ENCODE results near the gene APOM.

Gene APOM

DNA sequence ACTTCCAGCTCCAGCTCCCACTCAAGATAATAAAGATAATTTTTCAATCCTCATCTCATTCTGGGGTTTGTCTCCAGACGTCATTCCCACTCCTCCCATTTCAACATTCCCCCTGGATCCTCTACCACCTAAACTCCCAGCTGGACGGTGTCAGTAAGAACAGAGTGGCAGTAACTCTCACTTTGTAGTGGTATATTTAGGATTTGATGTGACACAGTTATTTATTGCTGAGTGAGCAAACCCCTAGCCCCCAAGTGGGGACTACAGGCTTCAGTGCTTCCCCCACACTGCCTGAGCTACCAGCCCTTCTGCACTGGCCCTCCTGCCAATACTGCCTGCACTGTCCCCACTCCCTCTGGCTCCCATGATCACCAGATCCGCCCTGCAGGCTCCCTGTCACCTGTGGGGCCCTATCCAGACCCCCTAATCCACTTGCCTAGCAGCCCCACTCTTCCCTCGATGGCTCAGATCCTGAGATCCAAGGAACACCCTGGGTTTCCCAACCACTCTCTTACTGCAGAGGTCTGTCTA, 2.5 kb downstream of the APOM start:
- DNase-seq (ENCODE audit: low spot score): no peak

- DNase-seq (ENCODE audit: low spot score): no peak
These were observed 3.4 kb downstream of the APOM start for GRCh38 chr6:31658983-31659648.

GRCh38 chr6:31659649-31660380, 4.1 kb downstream of the APOM start:
- peak; percentile 22 for DNase-seq (ENCODE audit: low spot score)

- DNase-seq (ENCODE audit: low spot score): peak; percentile 66
These were observed 4.9 kb downstream of the APOM start, which contains the start of gene C6orf47 for GRCh38 chr6:31660381-31661261. TSS of gene C6orf47 (minus strand) at chr6:31660778. CDS start at chr6:31659947, 831 bp downstream.

- no peak for DNase-seq (ENCODE audit: low spot score)
These were observed 5.8 kb downstream of the APOM start for GRCh38 chr6:31661262-31662123.

- no peak for DNase-seq (ENCODE audit: low spot score)
These were observed 6.5 kb downstream of the APOM start for GRCh38 chr6:31662124-31662723.

- no peak for DNase-seq (ENCODE audit: low spot score)
These were observed 7.6 kb downstream of the APOM start for GRCh38 chr6:31663126-31663960.

- no peak for DNase-seq (ENCODE audit: low spot score)
These were observed 8.5 kb downstream of the APOM start for GRCh38 chr6:31663961-31664789.

GRCh38 chr6:31664790-31665500, 9.3 kb downstream of the APOM start, which contains the start of gene GPANK1:
TSS of gene GPANK1 (minus strand) at chr6:31664997. CDS start at chr6:31664478, 519 bp downstream.
- DNase-seq (ENCODE audit: low spot score): peak; percentile 97

GRCh38 chr6:31665501-31666336, 10.0 kb downstream of the APOM start, which contains the start of gene CSNK2B:
TSS of gene CSNK2B (plus strand) at chr6:31666080. CDS start at chr6:31666832, 752 bp downstream.
- peak; percentile 98 for DNase-seq (ENCODE audit: low spot score)

GRCh38 chr6:31666337-31666965, 10.8 kb downstream of the APOM start:
- no peak for DNase-seq (ENCODE audit: low spot score)

DNA sequence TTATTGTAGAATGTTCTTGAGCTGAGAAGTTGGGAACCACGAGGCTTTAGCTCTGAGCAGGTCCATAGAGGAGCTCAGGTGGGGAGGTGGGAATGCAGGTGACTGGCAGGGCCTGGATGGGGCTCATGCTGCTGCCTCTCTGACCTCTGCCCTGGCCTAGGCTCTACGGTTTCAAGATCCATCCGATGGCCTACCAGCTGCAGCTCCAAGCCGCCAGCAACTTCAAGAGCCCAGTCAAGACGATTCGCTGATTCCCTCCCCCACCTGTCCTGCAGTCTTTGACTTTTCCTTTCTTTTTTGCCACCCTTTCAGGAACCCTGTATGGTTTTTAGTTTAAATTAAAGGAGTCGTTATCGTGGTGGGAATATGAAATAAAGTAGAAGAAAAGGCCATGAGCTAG, 14.0 kb downstream of the APOM start, which contains the start of gene LY6G5B:
Gene LY6G5B (plus strand): TSS at position 301 of the 400 bp plus-strand sequence. CDS start 975 bp downstream, outside the sequence.
- no peak for DNase-seq (ENCODE audit: low spot score)

DNA sequence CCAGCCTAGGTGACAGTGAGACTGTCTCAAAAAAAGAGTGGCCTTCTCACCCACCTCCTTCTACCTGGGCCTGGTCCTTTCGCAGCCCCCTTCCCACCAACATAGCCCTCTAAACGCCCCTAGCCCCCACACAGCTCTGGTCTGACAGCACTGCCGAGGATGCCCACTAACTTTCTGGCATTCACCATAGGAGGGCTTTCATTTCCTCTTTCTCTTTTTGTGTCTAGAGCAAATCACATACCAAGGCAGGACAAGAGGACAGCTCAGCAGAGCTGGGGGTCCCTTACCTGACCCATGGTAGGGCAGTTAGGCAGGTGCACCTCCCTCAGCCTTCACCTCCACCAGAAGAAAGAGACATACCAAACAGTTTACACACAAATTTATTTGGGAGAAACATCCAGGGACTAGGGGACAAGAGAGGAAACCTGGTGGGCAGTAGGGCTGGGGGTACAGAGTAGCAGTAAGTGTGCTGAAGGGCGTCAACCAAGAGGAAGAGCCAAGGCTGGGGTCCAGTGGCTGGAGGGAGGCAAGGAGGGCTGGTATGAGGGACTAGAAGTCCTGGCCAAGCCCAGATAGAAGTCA, 20.7 kb downstream of the APOM start:
- DNase-seq (ENCODE audit: low spot score): no peak

GRCh38 chr6:31676904-31677303, 21.2 kb downstream of the APOM start:
- no peak for DNase-seq (ENCODE audit: low spot score)

DNA sequence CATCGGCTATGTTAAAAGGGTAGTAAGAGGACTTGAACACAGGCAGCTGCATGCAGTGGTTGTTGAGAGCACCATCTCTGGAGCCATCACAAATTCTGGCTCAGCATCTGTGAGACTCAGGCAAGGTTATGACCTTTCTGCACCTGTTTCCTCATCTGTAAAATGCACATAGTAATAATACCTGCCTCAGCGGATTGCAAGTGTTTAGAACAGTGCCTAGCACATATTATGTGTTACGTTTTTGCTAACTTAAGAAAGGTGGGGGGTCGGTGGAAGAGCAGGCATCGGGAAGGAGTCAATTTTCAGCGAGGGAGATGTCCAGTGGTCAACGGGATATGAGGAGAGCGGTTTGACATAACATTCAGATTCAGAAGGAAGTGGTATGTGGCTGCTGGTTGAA, 22.3 kb downstream of the APOM start:
- no peak for DNase-seq (ENCODE audit: low spot score)

Measured in pons (tissue), 1 donor.